ENCODE results near the gene ZC3H12C.

The ZC3H12C gene

DNA sequence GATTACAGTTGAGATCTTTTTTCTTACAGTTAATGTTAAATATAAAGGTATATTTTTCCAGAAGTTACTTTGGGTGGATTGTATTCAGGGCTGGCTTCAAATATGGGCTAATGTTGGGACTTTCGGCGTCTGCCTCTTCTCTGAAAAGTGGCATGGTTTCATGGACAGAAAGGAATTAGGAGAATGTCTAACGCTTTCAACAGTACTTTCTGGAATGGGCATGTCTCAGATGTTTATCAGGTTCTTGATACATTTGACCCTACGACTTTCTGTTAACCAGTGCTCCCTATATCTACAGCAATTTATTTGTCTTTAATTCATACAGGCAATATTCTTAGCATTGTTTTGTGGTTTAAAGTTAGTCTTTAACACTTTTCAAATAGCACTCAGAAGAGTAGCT is 33.7 kb downstream of the ZC3H12C start:
- no peaks in the 10 kb centered on the region for H4K20me1 ChIP-seq (ENCODE audit: insufficient read depth, low read length)
- no peak overlapping the region for H2AFZ ChIP-seq (ENCODE audit: low read length)
- no peaks in the 10 kb centered on the region for H3K9me2 ChIP-seq (ENCODE audit: low read depth, low read length)
- no peaks in the 10 kb centered on the region for H3K36me3 ChIP-seq (ENCODE audit: insufficient read depth, low read length)
- no peaks in the 10 kb centered on the region for H3K79me2 ChIP-seq (ENCODE audit: insufficient read depth, low read length)
- no peaks in the 10 kb centered on the region for H3F3A ChIP-seq (ENCODE audit: insufficient read depth, low read length)
- no peaks in the 10 kb centered on the region for H3K27me3 ChIP-seq (ENCODE audit: insufficient read depth, low read length)
- no peak overlapping the region for H3K27ac ChIP-seq (ENCODE audit: low read depth, low read length, poor library complexity, severe bottlenecking)
- H3K4me3 ChIP-seq (ENCODE audit: low read depth, low read length, poor library complexity, severe bottlenecking): no peak overlapping the region
- no peak overlapping the region for H3K9ac ChIP-seq (ENCODE audit: low read length)
- no peak overlapping the region for H3K4me2 ChIP-seq (ENCODE audit: low read length)
- H3K9me3 ChIP-seq (ENCODE audit: low read length): no peaks in the 10 kb centered on the region
- no peak for TF ChIP-seq EZH2 (IDR thresholded peaks at IDR 0.05; ENCODE audit: borderline replicate concordance, low read length)
- TF ChIP-seq, protein P1, sequence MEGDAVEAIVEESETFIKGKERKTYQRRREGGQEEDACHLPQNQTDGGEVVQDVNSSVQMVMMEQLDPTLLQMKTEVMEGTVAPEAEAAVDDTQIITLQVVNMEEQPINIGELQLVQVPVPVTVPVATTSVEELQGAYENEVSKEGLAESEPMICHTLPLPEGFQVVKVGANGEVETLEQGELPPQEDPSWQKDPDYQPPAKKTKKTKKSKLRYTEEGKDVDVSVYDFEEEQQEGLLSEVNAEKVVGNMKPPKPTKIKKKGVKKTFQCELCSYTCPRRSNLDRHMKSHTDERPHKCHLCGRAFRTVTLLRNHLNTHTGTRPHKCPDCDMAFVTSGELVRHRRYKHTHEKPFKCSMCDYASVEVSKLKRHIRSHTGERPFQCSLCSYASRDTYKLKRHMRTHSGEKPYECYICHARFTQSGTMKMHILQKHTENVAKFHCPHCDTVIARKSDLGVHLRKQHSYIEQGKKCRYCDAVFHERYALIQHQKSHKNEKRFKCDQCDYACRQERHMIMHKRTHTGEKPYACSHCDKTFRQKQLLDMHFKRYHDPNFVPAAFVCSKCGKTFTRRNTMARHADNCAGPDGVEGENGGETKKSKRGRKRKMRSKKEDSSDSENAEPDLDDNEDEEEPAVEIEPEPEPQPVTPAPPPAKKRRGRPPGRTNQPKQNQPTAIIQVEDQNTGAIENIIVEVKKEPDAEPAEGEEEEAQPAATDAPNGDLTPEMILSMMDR (IDR thresholded peaks at IDR 0.05; ENCODE audit: low read length): no peak
- H3K4me1 ChIP-seq (ENCODE audit: insufficient read depth, low read length, severe bottlenecking): no peaks in the 10 kb centered on the region

DNA sequence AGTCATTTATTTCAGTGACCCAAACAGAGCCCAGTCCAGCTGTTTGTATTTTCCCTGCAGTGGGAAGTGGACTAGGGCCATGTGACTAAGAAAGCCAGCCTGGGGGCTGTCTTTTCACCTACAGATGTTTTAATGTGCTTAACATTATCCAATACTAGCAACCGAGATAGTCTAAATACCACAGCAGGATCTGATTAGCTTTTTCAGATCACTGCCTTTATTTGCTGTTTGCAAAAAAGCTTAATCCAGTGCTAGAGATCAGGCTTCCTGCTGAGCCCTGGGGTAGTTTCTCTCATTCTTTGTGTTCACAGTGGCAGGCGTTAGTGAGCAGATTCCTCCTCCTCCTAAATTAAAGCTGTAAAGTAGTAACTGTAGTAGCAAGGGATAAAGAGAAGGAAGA is 35.0 kb downstream of the ZC3H12C start:
- H2AFZ ChIP-seq (ENCODE audit: low read length): no peak overlapping the region
- no peak overlapping the region for H3K27ac ChIP-seq (ENCODE audit: low read depth, low read length, poor library complexity, severe bottlenecking)
- H3F3A ChIP-seq (ENCODE audit: insufficient read depth, low read length): no peaks in the 10 kb centered on the region
- H3K9ac ChIP-seq (ENCODE audit: low read length): no peak overlapping the region
- H3K4me3 ChIP-seq (ENCODE audit: low read depth, low read length, poor library complexity, severe bottlenecking): no peak overlapping the region
- no peaks in the 10 kb centered on the region for H3K9me2 ChIP-seq (ENCODE audit: low read depth, low read length)
- H3K27me3 ChIP-seq (ENCODE audit: insufficient read depth, low read length): no peaks in the 10 kb centered on the region
- H3K36me3 ChIP-seq (ENCODE audit: insufficient read depth, low read length): no peaks in the 10 kb centered on the region
- no peak overlapping the region for H3K4me2 ChIP-seq (ENCODE audit: low read length)
- TF ChIP-seq EZH2 (IDR thresholded peaks at IDR 0.05; ENCODE audit: borderline replicate concordance, low read length): no peak
- TF ChIP-seq, protein P1 (IDR thresholded peaks at IDR 0.05; ENCODE audit: low read length): no peak
- H3K79me2 ChIP-seq (ENCODE audit: insufficient read depth, low read length): no peaks in the 10 kb centered on the region
- H3K4me1 ChIP-seq (ENCODE audit: insufficient read depth, low read length, severe bottlenecking): no peaks in the 10 kb centered on the region
- no peaks in the 10 kb centered on the region for H3K9me3 ChIP-seq (ENCODE audit: low read length)
- no peaks in the 10 kb centered on the region for H4K20me1 ChIP-seq (ENCODE audit: insufficient read depth, low read length)

DNA sequence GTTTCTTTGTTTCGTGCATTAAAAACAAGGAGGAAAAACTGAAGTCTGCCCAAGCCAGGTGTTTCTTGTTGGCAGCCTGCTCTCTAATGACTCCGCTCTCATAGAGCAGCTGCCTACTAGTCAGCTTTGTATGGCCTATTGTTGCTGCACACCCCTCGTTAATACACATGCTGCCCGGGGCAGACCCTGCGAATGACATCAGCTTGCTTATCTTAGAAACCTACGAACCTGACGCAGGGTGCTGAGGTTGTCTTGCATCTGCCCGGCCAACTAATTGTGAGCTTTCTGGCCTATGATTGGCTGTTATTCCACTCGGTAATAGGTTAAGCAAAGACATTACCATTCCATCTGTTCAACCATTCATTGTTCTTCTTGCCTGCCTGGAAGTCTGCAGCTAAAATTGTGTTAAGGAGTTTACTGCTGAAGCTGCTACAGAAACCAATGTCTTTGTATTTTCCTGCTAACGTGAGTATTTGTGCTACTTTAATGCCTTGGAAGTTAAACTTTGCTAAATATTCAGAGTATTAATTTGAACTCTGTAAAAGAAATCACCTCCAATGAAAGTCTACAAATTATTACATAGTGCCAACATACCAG is 37.5 kb downstream of the ZC3H12C start:
- Histone ChIP-seq H3K27ac (ENCODE audit: low read depth, low read length, poor library complexity, severe bottlenecking) (no peak overlapping the region), H3K36me3 (ENCODE audit: insufficient read depth, low read length) (no peaks in the 10 kb centered on the region), H3K4me3 (ENCODE audit: low read depth, low read length, poor library complexity, severe bottlenecking) (no peak overlapping the region), H4K20me1 (ENCODE audit: insufficient read depth, low read length) (no peaks in the 10 kb centered on the region), H2AFZ (ENCODE audit: low read length) (no peak overlapping the region), H3K9ac (ENCODE audit: low read length) (no peak overlapping the region), H3K79me2 (ENCODE audit: insufficient read depth, low read length) (no peaks in the 10 kb centered on the region), H3K9me2 (ENCODE audit: low read depth, low read length) (no peaks in the 10 kb centered on the region), H3K9me3 (ENCODE audit: low read length) (no peaks in the 10 kb centered on the region), H3K27me3 (ENCODE audit: insufficient read depth, low read length) (no peaks in the 10 kb centered on the region), H3K4me2 (ENCODE audit: low read length) (no peak overlapping the region), H3K4me1 (ENCODE audit: insufficient read depth, low read length, severe bottlenecking) (no peaks in the 10 kb centered on the region), H3F3A (ENCODE audit: insufficient read depth, low read length) (no peaks in the 10 kb centered on the region)
- TF ChIP-seq EZH2 (IDR thresholded peaks at IDR 0.05; ENCODE audit: borderline replicate concordance, low read length): no peak
- TF ChIP-seq, protein P1 (IDR thresholded peaks at IDR 0.05; ENCODE audit: low read length): no peak

Measured in OCI-LY1 (cell line).